GM21515 (cell line): ENCODE results near the gene LCN10.
A peak's percentile ranks its signal among the peaks of the same experiment; 100 is the strongest.

Source experiments
- ATAC-seq: cut with Tn5 transposase; IDR thresholded peaks from one replicate; pipeline ENCODE4 v1.9.1; 2021; ENCODE audit not compliant: unreplicated experiment

Gene LCN10

GRCh38 chr9:136740491-136740890, 2.2 kb downstream of the LCN10 start:
- ATAC-seq: no peak

- ATAC-seq: no peak
Measured at GRCh38 chr9:136740069-136740468, 2.7 kb downstream of the LCN10 start.

GRCh38 chr9:136739509-136739908, 3.2 kb downstream of the LCN10 start:
- ATAC-seq: no peak

GRCh38 chr9:136738960-136739359, 3.8 kb downstream of the LCN10 start:
- no peak for ATAC-seq

GRCh38 chr9:136735812-136736480, 6.8 kb downstream of the LCN10 start:
- ATAC-seq: no peak

GRCh38 chr9:136734837-136735496, 7.8 kb downstream of the LCN10 start:
- ATAC-seq: no peak

GRCh38 chr9:136733611-136734010, 9.1 kb downstream of the LCN10 start:
- ATAC-seq: no peak

- no peak for ATAC-seq
Measured at GRCh38 chr9:136732444-136733178, 10.1 kb downstream of the LCN10 start.

GRCh38 chr9:136729926-136730325, 12.8 kb downstream of the LCN10 start:
- ATAC-seq: no peak

GRCh38 chr9:136729144-136729543, 13.6 kb downstream of the LCN10 start:
- no peak for ATAC-seq

- ATAC-seq: peak; percentile 17
Measured at GRCh38 chr9:136728548-136729123, 14.1 kb downstream of the LCN10 start.

GRCh38 chr9:136728080-136728547, 14.6 kb downstream of the LCN10 start:
- ATAC-seq: peak; percentile 60

- no peak for ATAC-seq
Measured at GRCh38 chr9:136726631-136727191, 16.0 kb downstream of the LCN10 start.

- no peak for ATAC-seq
Measured at GRCh38 chr9:136726118-136726517, 16.6 kb downstream of the LCN10 start.

GRCh38 chr9:136725612-136726011, 17.1 kb downstream of the LCN10 start:
- no peak for ATAC-seq

GRCh38 chr9:136724772-136725171, 18.0 kb downstream of the LCN10 start:
- ATAC-seq: no peak

GRCh38 chr9:136723989-136724388, 18.8 kb downstream of the LCN10 start:
- ATAC-seq: no peak

- no peak for ATAC-seq
Measured at GRCh38 chr9:136723362-136723976, 19.3 kb downstream of the LCN10 start.

- ATAC-seq: no peak
Measured at GRCh38 chr9:136722969-136723356, 19.8 kb downstream of the LCN10 start.

- ATAC-seq: no peak
Measured at GRCh38 chr9:136722093-136722968, 20.4 kb downstream of the LCN10 start.
